Right atrium auricular region (tissue), 2 donors: Measurements from ENCODE around the gene SLC6A9. TPM values are rescaled to one million over a fixed set of nuclear protein-coding genes. Genes with fewer than 3 reads are reported as not detected.

Experiments used
- DNase-seq: peaks from one replicate; pipeline ENCODE4 v3.0.0-alpha.2; 2019; ENCODE audit warnings: low spot score
- H3K27ac ChIP-seq, 2 donors: fragments of 200-600 bp; sonication (generic); 1 replicate in 1 of 2; 2 replicates in 1 of 2; pipeline ENCODE4 v1.5.1; 2016 to 2019
- H3K27me3 ChIP-seq, 2 donors: fragments of 200-600 bp; sonication (generic); one replicate each; pipeline versions ENCODE4 v1.5.1 to v1.6.0; 2017 to 2019
- H3K36me3 ChIP-seq: fragments of 200-600 bp; sonication (generic); one replicate; pipeline ENCODE4 v1.5.1; 2016
- H3K4me1 ChIP-seq, 2 donors: fragments of 200-600 bp; sonication (generic); one replicate each; pipeline versions ENCODE4 v1.5.1 to v1.6.0; 2017 to 2019
- H3K4me3 ChIP-seq, 2 donors: fragments of 200-600 bp; sonication (generic); 1 replicate in 1 of 2; 2 replicates in 1 of 2; pipeline ENCODE4 v1.5.1; 2017 to 2019; ENCODE audit warnings: mild to moderate bottlenecking in 1 of 2, moderate library complexity in 1 of 2
- H3K9me3 ChIP-seq, 2 donors: fragments of 200-600 bp; sonication (generic); one replicate each; pipeline ENCODE4 v1.5.1; 2019
- total RNA-seq, 2 donors: library from RNA; depleted of rRNA; stranded (reverse); fragments of >200 nt; gene quantifications; one replicate each; pipeline ENCODE4 v1.1.0, GENCODE V29; 2016
- TF ChIP-seq, protein P1 (sequence below), 2 donors: fragments of 200-600 bp; sonication (generic); IDR thresholded peaks; one replicate each; pipeline ENCODE4 v1.5.1; 2019; ENCODE audit warnings: antibody characterized with exemption in 2 of 2

The SLC6A9 gene
- total RNA-seq, 2 donors from 2014 or later: 1.0 to 1.6 TPM

DNA sequence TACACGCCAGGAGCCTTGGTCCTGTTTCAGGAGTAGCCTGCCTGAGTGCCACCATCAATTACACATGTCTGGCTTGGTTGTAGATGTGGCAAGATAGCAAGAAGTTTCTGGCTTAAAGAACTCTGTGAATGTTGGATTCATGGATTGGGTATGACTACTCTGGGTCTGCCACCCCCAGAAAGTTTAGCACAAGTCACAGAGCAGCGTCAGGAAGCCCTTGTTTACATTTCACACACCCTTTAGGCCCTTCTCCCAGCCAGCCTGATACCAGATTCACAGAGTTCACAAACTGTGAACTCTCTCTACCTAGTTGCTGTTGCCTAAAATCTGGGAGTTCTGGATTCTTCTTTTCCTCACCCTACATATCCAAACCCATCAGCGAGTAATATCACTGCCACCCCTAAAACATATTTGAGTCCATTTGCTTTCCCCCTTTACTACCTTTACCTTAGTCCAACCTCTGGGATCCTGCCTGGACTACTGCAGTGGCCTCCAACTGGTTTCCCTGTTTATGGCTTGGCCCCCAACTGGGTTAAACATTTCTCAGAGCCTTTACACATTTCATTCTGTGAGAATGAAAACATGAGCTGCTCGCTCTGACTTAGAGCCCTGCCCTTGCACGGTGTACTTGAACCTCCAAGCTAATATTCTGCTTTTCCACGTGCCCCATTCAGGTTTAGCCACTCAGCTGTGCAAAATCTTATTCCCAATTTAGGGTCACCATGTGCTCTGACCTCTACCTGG, 43.9 kb downstream of the SLC6A9 start:
- Histone ChIP-seq H3K4me1 (peaks cover 0 to 15% of the 10 kb centered on the region in 2 donors), H3K4me3 (no peak overlapping the region), H3K36me3 (peaks cover 6% of the 10 kb centered on the region), H3K27me3 (no peaks in the 10 kb centered on the region), H3K9me3 (no peaks in the 10 kb centered on the region), H3K27ac (no peak overlapping the region)
- no peak for DNase-seq
- TF ChIP-seq, protein P1, sequence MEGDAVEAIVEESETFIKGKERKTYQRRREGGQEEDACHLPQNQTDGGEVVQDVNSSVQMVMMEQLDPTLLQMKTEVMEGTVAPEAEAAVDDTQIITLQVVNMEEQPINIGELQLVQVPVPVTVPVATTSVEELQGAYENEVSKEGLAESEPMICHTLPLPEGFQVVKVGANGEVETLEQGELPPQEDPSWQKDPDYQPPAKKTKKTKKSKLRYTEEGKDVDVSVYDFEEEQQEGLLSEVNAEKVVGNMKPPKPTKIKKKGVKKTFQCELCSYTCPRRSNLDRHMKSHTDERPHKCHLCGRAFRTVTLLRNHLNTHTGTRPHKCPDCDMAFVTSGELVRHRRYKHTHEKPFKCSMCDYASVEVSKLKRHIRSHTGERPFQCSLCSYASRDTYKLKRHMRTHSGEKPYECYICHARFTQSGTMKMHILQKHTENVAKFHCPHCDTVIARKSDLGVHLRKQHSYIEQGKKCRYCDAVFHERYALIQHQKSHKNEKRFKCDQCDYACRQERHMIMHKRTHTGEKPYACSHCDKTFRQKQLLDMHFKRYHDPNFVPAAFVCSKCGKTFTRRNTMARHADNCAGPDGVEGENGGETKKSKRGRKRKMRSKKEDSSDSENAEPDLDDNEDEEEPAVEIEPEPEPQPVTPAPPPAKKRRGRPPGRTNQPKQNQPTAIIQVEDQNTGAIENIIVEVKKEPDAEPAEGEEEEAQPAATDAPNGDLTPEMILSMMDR (IDR thresholded peaks at IDR 0.05): no peak

DNA sequence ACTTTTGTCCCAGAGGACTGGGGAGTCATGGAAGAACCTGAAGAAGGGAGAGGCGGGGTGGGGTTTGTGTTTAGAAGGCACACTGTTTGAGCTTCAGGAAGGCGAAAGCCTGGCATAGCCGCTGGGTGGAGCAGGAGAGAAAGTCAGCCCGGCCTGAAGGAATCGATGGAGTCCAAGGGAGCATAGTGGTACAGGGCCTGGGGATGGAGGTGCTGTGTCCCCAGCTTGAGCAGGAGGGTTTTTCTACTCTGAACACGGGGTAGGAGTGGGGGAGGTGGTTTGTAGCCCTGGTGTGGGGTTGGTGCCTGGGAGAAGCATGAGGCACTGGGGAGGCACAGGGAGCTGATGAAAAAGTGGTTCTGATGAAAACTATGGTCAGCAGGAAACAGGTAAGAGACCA, 44.5 kb downstream of the SLC6A9 start:
- peaks cover 0 to 8% of the 10 kb centered on the region in 2 donors for H3K4me1 ChIP-seq
- H3K27ac ChIP-seq: no peak overlapping the region
- TF ChIP-seq, protein P1 (IDR thresholded peaks at IDR 0.05): no peak
- H3K9me3 ChIP-seq: no peaks in the 10 kb centered on the region
- DNase-seq: no peak
- H3K36me3 ChIP-seq: peaks cover 6% of the 10 kb centered on the region
- no peak overlapping the region for H3K4me3 ChIP-seq
- no peaks in the 10 kb centered on the region for H3K27me3 ChIP-seq

DNA sequence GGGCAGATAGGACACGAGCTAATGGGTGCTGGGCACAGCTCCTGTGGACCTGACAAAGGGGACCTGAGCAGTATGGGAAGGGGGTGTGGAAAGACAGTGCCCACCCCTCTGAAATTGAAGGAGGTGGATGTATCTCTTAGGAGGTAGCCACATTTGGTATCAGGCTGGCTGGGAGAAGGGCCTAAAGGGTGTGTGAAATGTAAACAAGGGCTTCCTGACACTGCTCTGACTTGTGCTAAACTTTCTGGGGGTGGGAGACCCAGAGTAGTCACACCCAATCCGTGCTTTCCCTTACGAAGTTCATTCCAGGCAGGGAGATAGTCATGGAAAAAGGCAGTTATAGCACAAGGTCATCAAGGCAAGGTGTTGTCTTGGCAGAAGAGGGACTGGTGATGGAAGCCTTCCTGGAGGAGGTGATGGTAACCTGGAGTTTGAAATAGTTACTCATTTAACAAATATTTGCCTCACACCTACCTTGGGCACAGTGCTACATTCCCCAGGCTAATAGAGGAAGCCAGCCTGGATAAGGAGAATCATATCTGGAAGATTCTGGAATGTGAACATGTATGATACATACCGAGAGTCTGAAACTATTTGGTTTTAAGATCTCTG, 45.2 kb downstream of the SLC6A9 start:
- Histone ChIP-seq H3K27ac (no peak overlapping the region), H3K36me3 (peaks cover 6% of the 10 kb centered on the region), H3K4me1 (peaks cover 0 to 7% of the 10 kb centered on the region in 2 donors), H3K9me3 (no peaks in the 10 kb centered on the region), H3K27me3 (no peaks in the 10 kb centered on the region), H3K4me3 (no peak overlapping the region)
- no peak for DNase-seq
- TF ChIP-seq, protein P1 (IDR thresholded peaks at IDR 0.05): no peak

DNA sequence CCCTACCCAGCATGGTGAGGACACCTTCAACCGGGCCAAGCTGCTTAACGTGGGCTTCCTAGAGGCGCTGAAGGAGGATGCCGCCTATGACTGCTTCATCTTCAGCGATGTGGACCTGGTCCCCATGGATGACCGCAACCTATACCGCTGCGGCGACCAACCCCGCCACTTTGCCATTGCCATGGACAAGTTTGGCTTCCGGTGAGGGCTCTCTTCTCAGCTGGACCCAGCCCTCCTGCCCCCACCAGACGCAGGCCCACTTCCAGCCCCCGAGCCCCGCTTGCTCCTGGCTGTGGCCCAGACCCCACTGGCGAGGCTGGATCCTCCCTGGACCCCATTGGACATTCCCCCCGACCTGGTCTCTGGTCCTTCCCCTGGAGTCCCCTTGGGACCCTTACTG, 46.4 kb downstream of the SLC6A9 start:
- TF ChIP-seq, protein P1 (IDR thresholded peaks at IDR 0.05): no peak
- Histone ChIP-seq H3K36me3 (peaks cover 6% of the 10 kb centered on the region), H3K9me3 (no peaks in the 10 kb centered on the region), H3K4me3 (no peak overlapping the region), H3K4me1 (peaks cover 0 to 6% of the 10 kb centered on the region in 2 donors), H3K27me3 (no peaks in the 10 kb centered on the region), H3K27ac (no peak overlapping the region)
- DNase-seq: no peak

DNA sequence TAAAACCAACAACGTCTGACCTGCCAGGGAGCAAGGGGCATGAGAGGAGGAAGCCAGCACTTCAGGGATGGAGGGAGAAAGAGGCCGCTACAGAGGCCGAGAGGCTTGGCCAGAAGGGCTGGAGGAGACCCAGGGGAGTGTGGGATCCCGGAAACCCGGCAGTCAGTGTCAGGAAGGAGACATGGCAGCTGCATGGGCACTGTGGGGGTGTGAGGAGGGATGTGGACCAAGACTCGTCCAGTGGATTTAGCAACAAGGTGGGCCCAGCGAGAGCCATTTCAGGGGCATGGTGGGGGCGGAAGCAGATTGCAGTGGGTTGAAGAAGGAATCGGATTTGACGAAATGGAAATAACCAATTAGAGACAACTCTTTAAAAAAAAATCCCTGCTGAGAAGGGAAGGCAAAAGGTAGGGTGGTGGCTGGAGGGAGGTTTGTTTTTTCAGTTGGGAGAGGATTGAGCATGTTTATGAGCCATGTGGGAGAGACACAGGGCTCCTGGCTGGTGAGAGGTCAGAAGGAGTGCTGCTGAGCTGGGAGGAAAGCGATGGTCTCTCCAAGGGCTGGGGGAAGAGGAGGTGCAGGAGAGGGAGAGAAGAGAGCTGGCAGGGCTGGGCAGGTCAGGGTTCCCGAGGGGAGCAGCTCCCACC, 47.9 kb downstream of the SLC6A9 start:
- no peak for DNase-seq
- H3K27ac ChIP-seq: no peak overlapping the region

More for the DNA sequence above, 47.9 kb downstream of the SLC6A9 start:
- H3K4me1 ChIP-seq: peaks cover 0 to 16% of the 10 kb centered on the region in 2 donors
- H3K4me3 ChIP-seq: no peak overlapping the region
- TF ChIP-seq, protein P1 (IDR thresholded peaks at IDR 0.05): no peak
- H3K9me3 ChIP-seq: no peaks in the 10 kb centered on the region
- no peaks in the 10 kb centered on the region for H3K27me3 ChIP-seq
- H3K36me3 ChIP-seq: peaks cover 6% of the 10 kb centered on the region
